ENCODE data around the gene CPA3. TPM values are rescaled to one million over a fixed set of nuclear protein-coding genes. Genes with fewer than 3 reads are reported as not detected.
A peak's percentile ranks its signal among the peaks of the same experiment; 100 is the strongest.

The CPA3 gene
- total RNA-seq, 1 experiment from 2014 or later, result not detected

DNA sequence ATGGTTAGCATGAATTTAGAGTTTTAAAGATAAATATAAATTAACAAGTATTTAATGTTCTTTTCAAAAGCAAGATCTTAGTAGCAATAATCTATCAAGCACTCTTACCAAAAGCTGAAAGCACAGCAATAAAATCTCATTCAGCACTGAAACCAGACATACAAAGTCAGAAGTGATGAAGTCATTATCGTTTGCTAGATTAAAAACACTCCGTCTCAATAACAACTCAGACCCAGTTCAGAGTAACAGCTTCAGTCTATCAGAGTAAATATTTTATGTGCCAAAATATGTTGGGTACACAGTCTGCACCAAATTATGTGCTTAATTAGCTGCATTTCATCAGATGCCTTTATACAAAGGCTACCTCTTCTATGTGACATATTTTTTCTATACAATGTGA, 41.6 kb downstream of the CPA3 start:
- Histone ChIP-seq H2AFZ (ENCODE audit: low read depth, low read length, poor library complexity, severe bottlenecking) (no peak overlapping the region), H3K79me2 (ENCODE audit: insufficient read depth, low read length) (no peaks in the 10 kb centered on the region), H3K9me2 (ENCODE audit: insufficient read depth) (no peaks in the 10 kb centered on the region), H3K27ac (ENCODE audit: low read depth, low read length) (no peak overlapping the region), H3K4me2 (ENCODE audit: low read length) (no peak overlapping the region), H3K4me3 (replicated peaks in 1 of 2; ENCODE audit: low read depth in 1 of 2, low read length in 2 of 2) (no peak overlapping the region), H3K4me1 (ENCODE audit: control insufficient read depth in 1 of 2, insufficient read depth in 2 of 2, low read length in 2 of 2) (peaks cover 0 to 7% of the 10 kb centered on the region in 2 experiments; a peak in 2 of 4 replicates), H3K9me3 (ENCODE audit: control insufficient read depth in 1 of 2, insufficient read depth in 1 of 2, low read depth in 1 of 2, low read length in 2 of 2) (no peaks in the 10 kb centered on the region), H3K27me3 (ENCODE audit: insufficient read depth, low read length) (no peaks in the 10 kb centered on the region), H3K36me3 (ENCODE audit: control insufficient read depth in 1 of 2, insufficient read depth in 2 of 2, low read length in 2 of 2) (no peaks in the 10 kb centered on the region), H3K9ac (ENCODE audit: low read length) (no peak overlapping the region), H4K20me1 (ENCODE audit: insufficient read depth) (no peaks in the 10 kb centered on the region)
- CTCF ChIA-PET, result no interaction called here
- no peak for TF ChIP-seq ELF1 (IDR thresholded peaks at IDR 0.05; ENCODE audit: borderline replicate concordance, low read depth)
- TF ChIP-seq CBX3 (IDR thresholded peaks at IDR 0.05; ENCODE audit: low read depth), result no peak
- TF ChIP-seq ZBTB33 (IDR thresholded peaks at IDR 0.05; ENCODE audit: extremely low read depth, insufficient replicate concordance, low read length), result no peak
- no peak for TF ChIP-seq TCF7L2 (IDR thresholded peaks at IDR 0.05; ENCODE audit: borderline replicate concordance, extremely low read depth, insufficient read depth, insufficient read length)
- no peak for TF ChIP-seq CEBPB (IDR thresholded peaks at IDR 0.05; ENCODE audit: low read depth)
- TF ChIP-seq MAX (IDR thresholded peaks at IDR 0.05), result no peak
- DNase-seq (ENCODE audit: low read depth, low spot score) (no peak), ATAC-seq (no peak)
- no TSS peak for BruUV-seq (replicated peaks)
- RAD21 ChIA-PET (ENCODE audit: low non-redundant PET in 1 of 2, low total read pairs in 2 of 2, uncharacterized antibody in 2 of 2, unreplicated experiment in 2 of 2), result no interaction called here
- intact Hi-C loops (cut with micrococcal nuclease), result no loop called here
- POLR2A ChIA-PET, result no interaction called here

DNA sequence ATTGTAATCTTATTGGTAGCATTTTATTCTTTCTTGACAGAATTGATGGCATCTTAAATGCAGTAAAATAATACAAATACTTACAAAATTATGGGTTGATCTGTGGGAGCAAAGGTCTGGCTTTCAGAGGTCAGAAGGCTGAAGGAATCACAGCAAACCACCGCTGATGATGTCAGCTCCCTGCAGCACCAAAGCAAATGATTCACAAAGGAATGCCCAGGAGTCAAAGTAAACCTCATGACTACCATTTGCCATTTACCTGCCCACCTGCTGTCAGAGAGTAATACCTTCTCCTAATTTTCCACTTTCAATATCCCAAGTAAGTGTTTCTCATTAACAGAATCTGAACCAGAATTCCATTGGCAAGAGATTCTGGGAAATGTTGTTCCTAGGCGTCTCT, 46.1 kb downstream of the CPA3 start:
- ChIA-PET POLR2A (no interaction called here), RAD21 (ENCODE audit: low non-redundant PET in 1 of 2, low total read pairs in 2 of 2, uncharacterized antibody in 2 of 2, unreplicated experiment in 2 of 2) (no interaction called here)
- DNase-seq (ENCODE audit: low read depth, low spot score), result peak; percentile 12
- no peak for TF ChIP-seq EZH2 (IDR thresholded peaks at IDR 0.05)
- TF ChIP-seq POLR2AphosphoS5 (IDR thresholded peaks at IDR 0.05; ENCODE audit: low read depth, low read length), result no peak
- TF ChIP-seq MAX (IDR thresholded peaks at IDR 0.05), result no peak
- TF ChIP-seq SIN3A (IDR thresholded peaks at IDR 0.05; ENCODE audit: low read depth), result no peak
- TF ChIP-seq EGR1 (IDR thresholded peaks at IDR 0.05; ENCODE audit: low read depth), result no peak
- TF ChIP-seq ELF1 (IDR thresholded peaks at IDR 0.05; ENCODE audit: borderline replicate concordance, low read depth), result no peak
- TF ChIP-seq YY1 (IDR thresholded peaks at IDR 0.05; ENCODE audit: extremely low read depth, insufficient replicate concordance, low read depth, low read length), result no peak
- TF ChIP-seq ZBTB33 (IDR thresholded peaks at IDR 0.05; ENCODE audit: extremely low read depth, insufficient replicate concordance, low read length), result no peak
- peak; percentile 40; the same call in 1 of the 2 replicates for TF ChIP-seq JUND (IDR thresholded peaks at IDR 0.05)
- TF ChIP-seq SRF (IDR thresholded peaks at IDR 0.05; ENCODE audit: low read depth), result no peak
- no peak for TF ChIP-seq ZNF274 (IDR thresholded peaks at IDR 0.05; ENCODE audit: low read depth, low read length)
- no peak for TF ChIP-seq POLR2A (IDR thresholded peaks at IDR 0.05; ENCODE audit: borderline replicate concordance, extremely low read depth, insufficient read depth, insufficient read length)

More for the DNA sequence above, 46.1 kb downstream of the CPA3 start:
- no peaks in the 10 kb centered on the region for H3K9me3 ChIP-seq (ENCODE audit: control insufficient read depth in 1 of 2, insufficient read depth in 1 of 2, low read depth in 1 of 2, low read length in 2 of 2)
- no peaks in the 10 kb centered on the region for H3K36me3 ChIP-seq (ENCODE audit: control insufficient read depth in 1 of 2, insufficient read depth in 2 of 2, low read length in 2 of 2)
- H3K4me1 ChIP-seq (ENCODE audit: control insufficient read depth in 1 of 2, insufficient read depth in 2 of 2, low read length in 2 of 2), result peaks cover 0 to 8% of the 10 kb centered on the region in 2 experiments; a peak in 2 of 4 replicates
- intact Hi-C loops (cut with micrococcal nuclease), result no loop called here
- no TSS peak for BruUV-seq (replicated peaks)
- no peak overlapping the region for H3K4me2 ChIP-seq (ENCODE audit: low read length)
- 0 out of 2 replicates have a peak, but pooled peaks have one; percentile 42 for ATAC-seq
- no peaks in the 10 kb centered on the region for H4K20me1 ChIP-seq (ENCODE audit: insufficient read depth)
- no peak overlapping the region for H3K9ac ChIP-seq (ENCODE audit: low read length)
- peak overlapping the region; percentile 14 for H2AFZ ChIP-seq (ENCODE audit: low read depth, low read length, poor library complexity, severe bottlenecking)
- no peaks in the 10 kb centered on the region for H3K27me3 ChIP-seq (ENCODE audit: insufficient read depth, low read length)
- H3K9me2 ChIP-seq (ENCODE audit: insufficient read depth), result no peaks in the 10 kb centered on the region
- CTCF ChIA-PET, result no interaction called here
- no peak overlapping the region for H3K4me3 ChIP-seq (replicated peaks in 1 of 2; ENCODE audit: low read depth in 1 of 2, low read length in 2 of 2)
- H3K79me2 ChIP-seq (ENCODE audit: insufficient read depth, low read length), result no peaks in the 10 kb centered on the region
- H3K27ac ChIP-seq (ENCODE audit: low read depth, low read length), result no peak overlapping the region
